DND-41 (cell line): ENCODE results near the gene STOML3.

Experiments used
- ATAC-seq: fragments of 200-7000 bp; cut with Tn5 transposase; 3 replicates; pipeline ENCODE4 v1.9.1; 2021; ENCODE audit warnings: low read depth; ENCODE audit not compliant: insufficient read depth
- DNase-seq: peaks from one replicate; pipeline ENCODE4 v3.0.0-alpha.2; 2020
- H2AFZ ChIP-seq: 2 replicates; pipeline ENCODE4 v1.6.0; 2012; ENCODE audit warnings: low read depth, low read length
- H3K27ac ChIP-seq: 2 replicates; pipeline ENCODE4 v1.5.1; 2012; ENCODE audit warnings: low read length, inconsistent platforms
- H3K27me3 ChIP-seq: fragments of 200-600 bp; sonication (generic); 2 replicates; pipeline ENCODE4 v1.6.0; 2012; ENCODE audit warnings: low read length, mild to moderate bottlenecking, inconsistent platforms; ENCODE audit not compliant: insufficient read depth, poor library complexity
- H3K36me3 ChIP-seq: 2 replicates; pipeline ENCODE4 v1.5.1; 2012; ENCODE audit warnings: low read length, inconsistent platforms; ENCODE audit not compliant: insufficient read depth
- H3K4me1 ChIP-seq: 2 replicates; pipeline ENCODE4 v1.5.1; 2012; ENCODE audit warnings: mild to moderate bottlenecking, low read length; ENCODE audit not compliant: insufficient read depth
- H3K4me2 ChIP-seq: 2 replicates; pipeline ENCODE4 v1.6.0; 2012; ENCODE audit warnings: mild to moderate bottlenecking, moderate library complexity, low read length, inconsistent platforms; ENCODE audit not compliant: insufficient read depth
- H3K4me3 ChIP-seq, 2 experiments: fragments of 200-600 bp in 1 of 2; shearing (Covaris generic) in 1 of 2; 2 replicates each; pipeline ENCODE4 v1.5.1; 2012 to 2016; ENCODE audit warnings: inconsistent platforms in 2 of 2, low read length in 2 of 2, mild to moderate bottlenecking in 2 of 2, low read depth in 1 of 2, moderate library complexity in 1 of 2
- H3K79me2 ChIP-seq: 2 replicates; pipeline ENCODE4 v1.6.0; 2012; ENCODE audit warnings: low read length, inconsistent platforms; ENCODE audit not compliant: insufficient read depth
- H3K9ac ChIP-seq: 2 replicates; pipeline ENCODE4 v1.6.0; 2012; ENCODE audit warnings: low read depth, mild to moderate bottlenecking, inconsistent platforms, low read length, moderate library complexity
- H3K9me3 ChIP-seq: 2 replicates; pipeline ENCODE4 v1.5.1; 2012; ENCODE audit warnings: low read length, moderate library complexity, mild to moderate bottlenecking, inconsistent platforms; ENCODE audit not compliant: insufficient read depth, severe bottlenecking
- H4K20me1 ChIP-seq: 2 replicates; pipeline ENCODE4 v1.6.0; 2012; ENCODE audit warnings: low read length; ENCODE audit not compliant: insufficient read depth
- EZH2 ChIP-seq: IDR thresholded peaks from 3 replicates; pipeline ENCODE4 v1.6.1; 2012; ENCODE audit warnings: borderline replicate concordance, low read depth, mild to moderate bottlenecking, moderate library complexity, low read length, inconsistent platforms; ENCODE audit not compliant: severe bottlenecking
- TF ChIP-seq, protein P1 (sequence below): IDR thresholded peaks from 2 replicates; pipeline ENCODE4 v1.5.1; 2012; ENCODE audit warnings: borderline replicate concordance, low read length, moderate library complexity, mild to moderate bottlenecking; ENCODE audit not compliant: poor library complexity, severe bottlenecking; ENCODE audit errors: extremely low read depth

STOML3 gene

DNA sequence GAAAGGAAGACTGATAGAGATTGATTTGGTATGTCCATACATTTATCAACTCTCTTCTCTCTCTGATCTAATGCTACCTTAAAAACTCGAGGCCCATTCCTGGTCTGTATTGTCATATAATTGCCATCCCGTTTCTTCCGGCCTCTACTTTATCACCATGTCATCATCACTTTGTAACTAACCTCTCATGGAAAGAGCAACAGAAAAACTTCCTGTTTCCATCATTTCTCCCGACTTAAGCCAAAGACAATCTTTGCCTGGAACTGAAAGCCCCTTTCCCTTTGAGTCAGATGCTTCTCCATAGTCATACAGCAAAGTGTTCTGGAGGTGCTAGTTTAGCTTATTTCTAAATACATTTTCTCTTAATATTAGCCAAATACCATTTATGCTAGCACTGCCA lies 2.8 kb upstream of the STOML3 start:
- no peaks in the 10 kb centered on the region for H3K9me3 ChIP-seq
- no peaks in the 10 kb centered on the region for H3K79me2 ChIP-seq
- H3K36me3 ChIP-seq = no peaks in the 10 kb centered on the region
- H3K4me3 ChIP-seq = no peak overlapping the region
- peaks cover 7% of the 10 kb centered on the region for H3K27me3 ChIP-seq
- H4K20me1 ChIP-seq = no peaks in the 10 kb centered on the region
- no peak overlapping the region for H2AFZ ChIP-seq
- TF ChIP-seq, protein P1, sequence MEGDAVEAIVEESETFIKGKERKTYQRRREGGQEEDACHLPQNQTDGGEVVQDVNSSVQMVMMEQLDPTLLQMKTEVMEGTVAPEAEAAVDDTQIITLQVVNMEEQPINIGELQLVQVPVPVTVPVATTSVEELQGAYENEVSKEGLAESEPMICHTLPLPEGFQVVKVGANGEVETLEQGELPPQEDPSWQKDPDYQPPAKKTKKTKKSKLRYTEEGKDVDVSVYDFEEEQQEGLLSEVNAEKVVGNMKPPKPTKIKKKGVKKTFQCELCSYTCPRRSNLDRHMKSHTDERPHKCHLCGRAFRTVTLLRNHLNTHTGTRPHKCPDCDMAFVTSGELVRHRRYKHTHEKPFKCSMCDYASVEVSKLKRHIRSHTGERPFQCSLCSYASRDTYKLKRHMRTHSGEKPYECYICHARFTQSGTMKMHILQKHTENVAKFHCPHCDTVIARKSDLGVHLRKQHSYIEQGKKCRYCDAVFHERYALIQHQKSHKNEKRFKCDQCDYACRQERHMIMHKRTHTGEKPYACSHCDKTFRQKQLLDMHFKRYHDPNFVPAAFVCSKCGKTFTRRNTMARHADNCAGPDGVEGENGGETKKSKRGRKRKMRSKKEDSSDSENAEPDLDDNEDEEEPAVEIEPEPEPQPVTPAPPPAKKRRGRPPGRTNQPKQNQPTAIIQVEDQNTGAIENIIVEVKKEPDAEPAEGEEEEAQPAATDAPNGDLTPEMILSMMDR = no peak
- TF ChIP-seq EZH2 = peak; percentile 44
- no peak overlapping the region for H3K4me2 ChIP-seq
- DNase-seq = no peak
- no peak overlapping the region for H3K27ac ChIP-seq
- no peak overlapping the region for H3K9ac ChIP-seq
- ATAC-seq = no peak
- no peaks in the 10 kb centered on the region for H3K4me1 ChIP-seq

DNA sequence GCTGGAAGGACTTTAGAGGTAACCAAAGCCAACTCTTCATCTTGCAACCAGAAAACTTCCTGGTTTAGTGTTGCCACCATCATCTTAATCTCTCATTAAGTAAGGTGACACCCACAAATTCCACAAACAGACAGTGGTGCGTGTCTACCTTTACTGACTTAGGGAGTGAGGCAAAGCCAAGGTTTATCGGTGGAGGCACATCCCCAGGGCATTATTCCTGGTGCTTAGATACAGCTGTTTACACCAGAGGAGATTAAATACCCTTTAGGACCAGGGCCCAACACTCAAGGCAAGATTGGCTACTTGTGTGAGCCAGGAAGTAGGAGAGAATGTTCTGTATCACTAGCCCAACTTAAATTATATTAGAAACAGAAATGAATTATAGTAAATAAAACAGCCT lies 9.5 kb downstream of the STOML3 start:
- Histone ChIP-seq H3K4me2 (no peak overlapping the region), H3K9me3 (no peaks in the 10 kb centered on the region), H2AFZ (no peak overlapping the region), H4K20me1 (no peaks in the 10 kb centered on the region), H3K36me3 (no peaks in the 10 kb centered on the region), H3K27ac (no peak overlapping the region), H3K9ac (no peak overlapping the region), H3K4me1 (no peaks in the 10 kb centered on the region), H3K79me2 (no peaks in the 10 kb centered on the region), H3K27me3 (no peaks in the 10 kb centered on the region), H3K4me3 (no peak overlapping the region)
- ATAC-seq = no peak
- TF ChIP-seq, protein P1 = no peak
- no peak for TF ChIP-seq EZH2
- DNase-seq = no peak

DNA sequence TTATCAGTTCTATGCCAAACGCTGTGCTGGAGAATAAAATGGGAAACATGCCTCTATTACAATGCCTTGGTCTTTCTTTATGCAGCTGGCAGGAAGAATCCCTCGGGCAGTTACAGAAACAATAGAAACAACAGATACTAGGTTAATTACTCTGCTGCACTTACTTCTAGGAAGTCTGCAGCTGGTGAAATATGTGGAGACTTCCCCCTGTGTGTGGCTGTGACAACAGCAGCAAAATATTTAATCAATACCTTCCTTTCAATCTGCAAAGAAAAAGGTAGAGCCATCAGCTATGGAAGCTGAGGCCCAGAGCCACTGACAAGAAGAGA lies 9.9 kb downstream of the STOML3 start:
- TF ChIP-seq EZH2 = no peak
- TF ChIP-seq, protein P1 = no peak
- H3K9ac ChIP-seq = no peak overlapping the region
- H3K27ac ChIP-seq = no peak overlapping the region
- H3K4me3 ChIP-seq = no peak overlapping the region
- H3K4me1 ChIP-seq = no peaks in the 10 kb centered on the region
- no peak overlapping the region for H3K4me2 ChIP-seq
- no peaks in the 10 kb centered on the region for H3K9me3 ChIP-seq
- no peaks in the 10 kb centered on the region for H3K36me3 ChIP-seq
- H3K27me3 ChIP-seq = no peaks in the 10 kb centered on the region
- no peak overlapping the region for H2AFZ ChIP-seq
- H4K20me1 ChIP-seq = no peaks in the 10 kb centered on the region
- DNase-seq = no peak
- no peak for ATAC-seq
- H3K79me2 ChIP-seq = no peaks in the 10 kb centered on the region
